22Rv1 (cell line): ENCODE measurements around the gene SPPL2B.

Experiments used
- ZFX ChIP-seq: fragments of 450-650 bp; IDR thresholded peaks from 2 replicates; pipeline ENCODE4 v1.6.1; 2017; ENCODE audit warnings: antibody characterized with exemption, borderline replicate concordance
- TF ChIP-seq, protein P1 (sequence below): fragments of 450-650 bp; IDR thresholded peaks from 2 replicates; pipeline ENCODE4 v1.5.1; 2017; ENCODE audit warnings: mild to moderate bottlenecking

GRCh38 chr19:2319551-2319950 is 8.9 kb upstream of the SPPL2B start:
- TF ChIP-seq, protein P1, sequence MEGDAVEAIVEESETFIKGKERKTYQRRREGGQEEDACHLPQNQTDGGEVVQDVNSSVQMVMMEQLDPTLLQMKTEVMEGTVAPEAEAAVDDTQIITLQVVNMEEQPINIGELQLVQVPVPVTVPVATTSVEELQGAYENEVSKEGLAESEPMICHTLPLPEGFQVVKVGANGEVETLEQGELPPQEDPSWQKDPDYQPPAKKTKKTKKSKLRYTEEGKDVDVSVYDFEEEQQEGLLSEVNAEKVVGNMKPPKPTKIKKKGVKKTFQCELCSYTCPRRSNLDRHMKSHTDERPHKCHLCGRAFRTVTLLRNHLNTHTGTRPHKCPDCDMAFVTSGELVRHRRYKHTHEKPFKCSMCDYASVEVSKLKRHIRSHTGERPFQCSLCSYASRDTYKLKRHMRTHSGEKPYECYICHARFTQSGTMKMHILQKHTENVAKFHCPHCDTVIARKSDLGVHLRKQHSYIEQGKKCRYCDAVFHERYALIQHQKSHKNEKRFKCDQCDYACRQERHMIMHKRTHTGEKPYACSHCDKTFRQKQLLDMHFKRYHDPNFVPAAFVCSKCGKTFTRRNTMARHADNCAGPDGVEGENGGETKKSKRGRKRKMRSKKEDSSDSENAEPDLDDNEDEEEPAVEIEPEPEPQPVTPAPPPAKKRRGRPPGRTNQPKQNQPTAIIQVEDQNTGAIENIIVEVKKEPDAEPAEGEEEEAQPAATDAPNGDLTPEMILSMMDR = no peak
- no peak for TF ChIP-seq ZFX
